GM23338 (cell line): ENCODE results near the gene ANKRD17.

ENCODE experiments used
- EZH2 ChIP-seq: fragments of 200-600 bp; sonication (generic); IDR thresholded peaks from one replicate; pipeline ENCODE4 v1.8.0; 2017; ENCODE audit warnings: antibody characterized with exemption, mild to moderate bottlenecking, low read depth; ENCODE audit not compliant: unreplicated experiment
- TF ChIP-seq, protein P1 (sequence below), 2 experiments: fragments of 200-600 bp in 1 of 2; sonication (generic) in 1 of 2; conservative IDR thresholded peaks; 2 replicates each; pipeline versions ENCODE4 v1.5.1 to v1.6.1; 2016 to 2017; ENCODE audit warnings: antibody characterized with exemption in 2 of 2, low read depth in 2 of 2, mild to moderate bottlenecking in 2 of 2, moderate library complexity in 1 of 2
- TF ChIP-seq, protein P2 (sequence below): IDR thresholded peaks from one replicate; pipeline ENCODE4 v1.6.1; 2018; ENCODE audit warnings: antibody characterized with exemption; ENCODE audit not compliant: unreplicated experiment

DNA sequence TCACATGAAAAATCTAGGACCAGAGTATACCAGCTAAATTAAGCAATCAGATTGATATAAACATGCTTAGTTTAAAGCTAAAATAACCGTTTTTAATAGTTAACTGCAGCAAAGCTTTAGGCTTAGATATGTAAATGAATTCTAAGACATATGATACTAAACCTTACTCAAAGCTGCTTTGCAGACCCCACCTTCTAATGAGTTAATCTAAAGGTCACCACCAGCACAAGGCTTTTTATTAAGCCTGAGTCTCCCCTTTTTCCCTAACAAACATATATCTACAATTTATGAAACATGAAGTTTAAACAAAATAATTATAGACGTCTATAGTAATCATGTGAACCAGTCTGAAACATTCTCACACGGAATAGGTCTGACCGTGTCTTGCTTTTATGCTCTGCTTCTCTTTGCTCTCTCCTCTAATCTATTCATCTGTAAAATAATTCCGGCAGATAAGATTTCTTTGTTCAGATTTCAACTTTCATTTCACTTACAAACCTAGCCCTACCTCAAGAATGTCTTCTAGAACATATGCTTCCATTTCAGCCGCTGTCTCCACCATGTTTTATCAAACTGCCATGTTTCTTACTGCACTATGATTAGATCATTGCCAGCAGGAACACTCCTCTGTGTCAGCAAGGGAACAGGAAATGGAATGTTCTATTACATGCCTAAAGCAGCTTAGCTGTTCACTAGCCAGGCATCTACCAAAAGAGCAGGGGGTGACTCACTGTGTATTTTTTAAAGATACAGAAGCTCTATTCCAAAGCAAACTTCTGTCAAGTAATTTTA lies 35.9 kb downstream of the ANKRD17 start:
- TF ChIP-seq, protein P1, sequence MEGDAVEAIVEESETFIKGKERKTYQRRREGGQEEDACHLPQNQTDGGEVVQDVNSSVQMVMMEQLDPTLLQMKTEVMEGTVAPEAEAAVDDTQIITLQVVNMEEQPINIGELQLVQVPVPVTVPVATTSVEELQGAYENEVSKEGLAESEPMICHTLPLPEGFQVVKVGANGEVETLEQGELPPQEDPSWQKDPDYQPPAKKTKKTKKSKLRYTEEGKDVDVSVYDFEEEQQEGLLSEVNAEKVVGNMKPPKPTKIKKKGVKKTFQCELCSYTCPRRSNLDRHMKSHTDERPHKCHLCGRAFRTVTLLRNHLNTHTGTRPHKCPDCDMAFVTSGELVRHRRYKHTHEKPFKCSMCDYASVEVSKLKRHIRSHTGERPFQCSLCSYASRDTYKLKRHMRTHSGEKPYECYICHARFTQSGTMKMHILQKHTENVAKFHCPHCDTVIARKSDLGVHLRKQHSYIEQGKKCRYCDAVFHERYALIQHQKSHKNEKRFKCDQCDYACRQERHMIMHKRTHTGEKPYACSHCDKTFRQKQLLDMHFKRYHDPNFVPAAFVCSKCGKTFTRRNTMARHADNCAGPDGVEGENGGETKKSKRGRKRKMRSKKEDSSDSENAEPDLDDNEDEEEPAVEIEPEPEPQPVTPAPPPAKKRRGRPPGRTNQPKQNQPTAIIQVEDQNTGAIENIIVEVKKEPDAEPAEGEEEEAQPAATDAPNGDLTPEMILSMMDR (conservative IDR thresholded peaks at IDR 0.05; ENCODE audit: low read depth in 2 of 2): no peak
- TF ChIP-seq EZH2: no peak
- TF ChIP-seq, protein P2, sequence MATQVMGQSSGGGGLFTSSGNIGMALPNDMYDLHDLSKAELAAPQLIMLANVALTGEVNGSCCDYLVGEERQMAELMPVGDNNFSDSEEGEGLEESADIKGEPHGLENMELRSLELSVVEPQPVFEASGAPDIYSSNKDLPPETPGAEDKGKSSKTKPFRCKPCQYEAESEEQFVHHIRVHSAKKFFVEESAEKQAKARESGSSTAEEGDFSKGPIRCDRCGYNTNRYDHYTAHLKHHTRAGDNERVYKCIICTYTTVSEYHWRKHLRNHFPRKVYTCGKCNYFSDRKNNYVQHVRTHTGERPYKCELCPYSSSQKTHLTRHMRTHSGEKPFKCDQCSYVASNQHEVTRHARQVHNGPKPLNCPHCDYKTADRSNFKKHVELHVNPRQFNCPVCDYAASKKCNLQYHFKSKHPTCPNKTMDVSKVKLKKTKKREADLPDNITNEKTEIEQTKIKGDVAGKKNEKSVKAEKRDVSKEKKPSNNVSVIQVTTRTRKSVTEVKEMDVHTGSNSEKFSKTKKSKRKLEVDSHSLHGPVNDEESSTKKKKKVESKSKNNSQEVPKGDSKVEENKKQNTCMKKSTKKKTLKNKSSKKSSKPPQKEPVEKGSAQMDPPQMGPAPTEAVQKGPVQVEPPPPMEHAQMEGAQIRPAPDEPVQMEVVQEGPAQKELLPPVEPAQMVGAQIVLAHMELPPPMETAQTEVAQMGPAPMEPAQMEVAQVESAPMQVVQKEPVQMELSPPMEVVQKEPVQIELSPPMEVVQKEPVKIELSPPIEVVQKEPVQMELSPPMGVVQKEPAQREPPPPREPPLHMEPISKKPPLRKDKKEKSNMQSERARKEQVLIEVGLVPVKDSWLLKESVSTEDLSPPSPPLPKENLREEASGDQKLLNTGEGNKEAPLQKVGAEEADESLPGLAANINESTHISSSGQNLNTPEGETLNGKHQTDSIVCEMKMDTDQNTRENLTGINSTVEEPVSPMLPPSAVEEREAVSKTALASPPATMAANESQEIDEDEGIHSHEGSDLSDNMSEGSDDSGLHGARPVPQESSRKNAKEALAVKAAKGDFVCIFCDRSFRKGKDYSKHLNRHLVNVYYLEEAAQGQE: no peak
